ENCODE data around the gene DNLZ.

GRCh38 chr9:136385015-136385414 is 21.5 kb upstream of the DNLZ start:
- no peak for TF ChIP-seq CTCF (tag by site-specific recombination; IDR thresholded peaks at IDR 0.05)
- TF ChIP-seq ZNF747 (tag by site-specific recombination; IDR thresholded peaks at IDR 0.05): no peak
- TF ChIP-seq ZNF558 (tag by site-specific recombination; IDR thresholded peaks at IDR 0.05): no peak
- TF ChIP-seq ZNF629 (tag by site-specific recombination; IDR thresholded peaks at IDR 0.05): no peak
- TF ChIP-seq ZNF473 (tag by site-specific recombination; IDR thresholded peaks at IDR 0.05): no peak
- TF ChIP-seq ZNF837 (tag by site-specific recombination; IDR thresholded peaks at IDR 0.05): no peak
- TF ChIP-seq, protein P1, sequence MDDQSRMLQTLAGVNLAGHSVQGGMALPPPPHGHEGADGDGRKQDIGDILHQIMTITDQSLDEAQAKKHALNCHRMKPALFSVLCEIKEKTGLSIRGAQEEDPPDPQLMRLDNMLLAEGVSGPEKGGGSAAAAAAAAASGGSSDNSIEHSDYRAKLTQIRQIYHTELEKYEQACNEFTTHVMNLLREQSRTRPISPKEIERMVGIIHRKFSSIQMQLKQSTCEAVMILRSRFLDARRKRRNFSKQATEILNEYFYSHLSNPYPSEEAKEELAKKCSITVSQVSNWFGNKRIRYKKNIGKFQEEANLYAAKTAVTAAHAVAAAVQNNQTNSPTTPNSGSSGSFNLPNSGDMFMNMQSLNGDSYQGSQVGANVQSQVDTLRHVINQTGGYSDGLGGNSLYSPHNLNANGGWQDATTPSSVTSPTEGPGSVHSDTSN (CRISPR knock-in tag; IDR thresholded peaks at IDR 0.05): no peak
- no peak for TF ChIP-seq ZNF19 (tag by site-specific recombination; IDR thresholded peaks at IDR 0.05; ENCODE audit: low read depth)
- no peak for TF ChIP-seq ZNF510 (tag by site-specific recombination; IDR thresholded peaks at IDR 0.05; ENCODE audit: insufficient replicate concordance)
- TF ChIP-seq PATZ1 (tag by site-specific recombination; IDR thresholded peaks at IDR 0.05): no peak
